HUES48 (cell line): ENCODE measurements around the gene CYP3A5.
"Not testable (repeated sequence)": the region's sequence is repeated elsewhere in the genome, so short reads cannot be mapped to it uniquely, and the experiment has no call there.

ENCODE experiments used
- H3K27ac ChIP-seq: one replicate; pipeline ENCODE4 v1.7.0; 2013; ENCODE audit warnings: low read depth, low read length, inconsistent platforms
- H3K27me3 ChIP-seq: 2 replicates; pipeline ENCODE4 v1.6.1; 2013; ENCODE audit warnings: mild to moderate bottlenecking, low read length; ENCODE audit not compliant: control insufficient read depth, insufficient read depth
- H3K36me3 ChIP-seq: 2 replicates; pipeline ENCODE4 v1.6.1; 2013; ENCODE audit warnings: low read length; ENCODE audit not compliant: control insufficient read depth, insufficient read depth
- H3K4me1 ChIP-seq: 2 replicates; pipeline ENCODE4 v1.6.1; 2013; ENCODE audit warnings: mild to moderate bottlenecking, low read length; ENCODE audit not compliant: control insufficient read depth, insufficient read depth
- H3K4me3 ChIP-seq: 2 replicates; pipeline ENCODE4 v1.5.1; 2013; ENCODE audit warnings: mild to moderate bottlenecking, low read depth, low read length
- H3K9ac ChIP-seq: 2 replicates; pipeline ENCODE4 v1.6.1; 2013; ENCODE audit warnings: mild to moderate bottlenecking, low read depth, low read length, moderate library complexity
- H3K9me3 ChIP-seq: 2 replicates; pipeline ENCODE4 v1.6.1; 2013; ENCODE audit warnings: low read length; ENCODE audit not compliant: control insufficient read depth, insufficient read depth

Gene CYP3A5

DNA sequence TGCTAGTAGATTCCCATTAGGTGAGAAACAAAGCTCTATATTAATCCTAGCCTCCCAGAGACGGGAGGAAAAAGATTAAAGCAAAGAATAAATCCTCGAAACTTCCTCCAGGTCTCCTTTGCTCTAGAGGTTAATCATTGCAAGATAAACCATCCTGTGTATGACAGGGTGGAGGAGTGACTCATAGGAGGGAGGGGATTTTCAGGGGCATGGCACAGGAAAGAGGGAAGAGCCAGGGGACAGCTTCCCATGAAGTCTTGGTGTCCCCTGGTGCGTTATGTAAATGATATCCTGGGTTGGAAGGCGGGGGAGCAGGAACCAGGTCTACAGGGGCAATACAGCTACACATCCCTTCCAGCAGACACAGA is 780 bp downstream of the CYP3A5 start:
- no peaks in the 10 kb centered on the region for H3K36me3 ChIP-seq
- no peak overlapping the region for H3K4me3 ChIP-seq
- no peaks in the 10 kb centered on the region for H3K9me3 ChIP-seq
- H3K9ac ChIP-seq, result no peak overlapping the region
- no peak overlapping the region for H3K27ac ChIP-seq
- H3K4me1 ChIP-seq, result no peaks in the 10 kb centered on the region
- H3K27me3 ChIP-seq, result no peaks in the 10 kb centered on the region

GRCh38 chr7:99677648-99678045 is 2.1 kb downstream of the CYP3A5 start:
- Histone ChIP-seq H3K36me3 (no peaks in the 10 kb centered on the region), H3K27me3 (no peaks in the 10 kb centered on the region), H3K9me3 (no peaks in the 10 kb centered on the region), H3K4me3 (no peak overlapping the region), H3K9ac (no peak overlapping the region), H3K4me1 (no peaks in the 10 kb centered on the region), H3K27ac (no peak overlapping the region)

- Histone ChIP-seq H3K4me1 (no peaks in the 10 kb centered on the region), H3K27ac (no peak overlapping the region), H3K9ac (no peak overlapping the region), H3K27me3 (no peaks in the 10 kb centered on the region), H3K36me3 (no peaks in the 10 kb centered on the region), H3K4me3 (no peak overlapping the region), H3K9me3 (no peaks in the 10 kb centered on the region)
Observed at GRCh38 chr7:99677013-99677647, 2.7 kb downstream of the CYP3A5 start.

GRCh38 chr7:99674995-99675742 is 4.6 kb downstream of the CYP3A5 start:
- H3K9me3 ChIP-seq, result no peaks in the 10 kb centered on the region
- no peak overlapping the region for H3K4me3 ChIP-seq
- H3K27me3 ChIP-seq, result no peaks in the 10 kb centered on the region

GRCh38 chr7:99672573-99672972 is 7.2 kb downstream of the CYP3A5 start:
- Histone ChIP-seq H3K4me1 (no peaks in the 10 kb centered on the region), H3K27ac (no peak overlapping the region), H3K9me3 (no peaks in the 10 kb centered on the region), H3K4me3 (no peak overlapping the region), H3K9ac (no peak overlapping the region), H3K36me3 (no peaks in the 10 kb centered on the region), H3K27me3 (no peaks in the 10 kb centered on the region)

More at GRCh38 chr7:99674995-99675742, 4.6 kb downstream of the CYP3A5 start:
- Histone ChIP-seq H3K9ac (no peak overlapping the region), H3K4me1 (no peaks in the 10 kb centered on the region), H3K27ac (no peak overlapping the region), H3K36me3 (no peaks in the 10 kb centered on the region)

- Histone ChIP-seq H3K9ac (no peak overlapping the region), H3K4me1 (no peaks in the 10 kb centered on the region), H3K4me3 (no peak overlapping the region), H3K9me3 (no peaks in the 10 kb centered on the region), H3K36me3 (no peaks in the 10 kb centered on the region), H3K27ac (no peak overlapping the region), H3K27me3 (no peaks in the 10 kb centered on the region)
Observed at GRCh38 chr7:99669782-99670181, 10.0 kb downstream of the CYP3A5 start.

DNA sequence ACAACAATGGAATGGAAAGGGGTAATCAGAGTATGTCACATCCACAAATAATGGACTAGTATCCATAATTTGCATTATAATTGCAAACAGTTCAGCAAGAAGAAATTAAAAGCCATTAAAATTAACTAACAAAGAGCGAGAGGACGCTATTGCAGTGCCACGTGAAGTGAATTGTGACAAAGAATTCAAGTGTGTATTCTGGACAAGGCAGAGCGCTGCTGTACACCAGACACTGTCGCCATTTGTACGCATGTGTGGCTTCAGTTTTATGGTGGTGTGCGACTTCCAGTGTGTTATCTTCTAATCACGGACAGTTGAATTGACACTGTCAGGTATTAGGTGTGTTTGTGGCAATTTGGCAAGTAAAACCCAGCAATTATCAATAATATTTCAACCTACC is 11.3 kb downstream of the CYP3A5 start:
- H3K4me3 ChIP-seq, result no peak overlapping the region
- H3K36me3 ChIP-seq, result no peaks in the 10 kb centered on the region
- no peaks in the 10 kb centered on the region for H3K27me3 ChIP-seq
- no peak overlapping the region for H3K27ac ChIP-seq
- H3K9me3 ChIP-seq, result no peaks in the 10 kb centered on the region
- no peaks in the 10 kb centered on the region for H3K4me1 ChIP-seq
- H3K9ac ChIP-seq, result no peak overlapping the region

GRCh38 chr7:99667179-99667578 is 12.6 kb downstream of the CYP3A5 start:
- H3K9ac ChIP-seq, result no peak overlapping the region
- H3K4me1 ChIP-seq, result no peaks in the 10 kb centered on the region
- H3K27me3 ChIP-seq, result no peaks in the 10 kb centered on the region
- H3K4me3 ChIP-seq, result no peak overlapping the region
- H3K27ac ChIP-seq, result no peak overlapping the region
- no peaks in the 10 kb centered on the region for H3K36me3 ChIP-seq
- no peaks in the 10 kb centered on the region for H3K9me3 ChIP-seq

GRCh38 chr7:99666013-99666395 is 13.8 kb downstream of the CYP3A5 start:
- H3K27ac ChIP-seq, result no peak overlapping the region
- H3K36me3 ChIP-seq, result no peaks in the 10 kb centered on the region
- no peak overlapping the region for H3K4me3 ChIP-seq
- H3K4me1 ChIP-seq, result no peaks in the 10 kb centered on the region
- H3K9ac ChIP-seq, result no peak overlapping the region
- H3K27me3 ChIP-seq, result no peaks in the 10 kb centered on the region
- H3K9me3 ChIP-seq, result peaks cover 5% of the 10 kb centered on the region

DNA sequence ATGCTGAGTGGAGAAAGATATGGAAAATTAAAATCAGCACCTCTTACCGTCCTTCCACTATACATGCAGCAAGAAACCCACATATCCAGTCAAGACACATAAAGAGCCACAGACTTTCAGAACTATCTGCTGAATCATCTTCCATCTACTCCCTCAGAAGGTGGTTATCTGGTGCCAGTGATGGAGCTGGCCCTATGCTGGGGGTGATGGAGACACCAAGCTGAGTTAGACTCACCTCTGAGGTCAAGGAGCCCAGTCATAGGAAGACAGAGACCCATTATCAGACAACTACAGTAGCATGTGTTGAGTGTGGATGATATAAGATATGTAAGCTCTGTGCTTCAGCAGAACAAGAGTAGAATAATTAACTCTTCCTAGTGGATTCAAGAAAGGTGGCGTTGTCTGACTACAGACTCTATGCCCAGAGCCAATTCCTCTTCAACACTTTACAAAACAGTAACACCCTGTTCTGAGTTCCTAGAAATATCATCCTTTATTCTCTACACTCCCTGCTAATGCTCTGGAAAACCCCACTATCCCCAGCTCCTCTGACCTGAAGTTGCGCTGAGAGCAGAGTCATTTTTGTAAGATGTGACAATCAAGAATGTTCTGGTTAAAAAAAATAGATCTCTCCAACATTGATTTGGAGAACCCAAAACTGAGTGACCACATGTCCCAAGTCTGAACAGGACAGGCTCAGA is 14.3 kb downstream of the CYP3A5 start:
- Histone ChIP-seq H3K27me3 (no peaks in the 10 kb centered on the region), H3K27ac (no peak overlapping the region), H3K9me3 (peaks cover 9% of the 10 kb centered on the region), H3K36me3 (no peaks in the 10 kb centered on the region), H3K9ac (no peak overlapping the region), H3K4me1 (no peaks in the 10 kb centered on the region), H3K4me3 (no peak overlapping the region)

DNA sequence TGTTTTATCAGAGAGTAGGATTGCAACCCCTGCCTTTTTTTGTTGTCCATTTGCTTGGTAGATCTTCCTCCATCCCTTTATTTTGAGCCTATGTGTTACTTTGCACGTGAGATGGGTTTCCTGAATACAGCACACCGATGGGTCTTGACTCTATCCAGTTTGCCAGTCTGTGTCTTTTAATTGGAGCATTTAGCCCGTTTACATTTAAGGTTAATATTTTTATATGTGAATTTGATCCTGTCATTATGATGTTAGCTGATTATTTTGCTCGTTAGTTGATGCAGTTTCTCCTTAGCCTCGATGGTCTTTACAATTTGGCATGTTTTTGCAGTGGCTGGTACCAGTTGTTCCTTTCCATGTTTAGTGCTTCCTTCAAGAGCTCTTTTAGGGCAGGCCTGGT is 21.9 kb downstream of the CYP3A5 start:
- H3K9me3 ChIP-seq, result peaks cover 15% of the 10 kb centered on the region
- not testable (repeated sequence) for H3K4me3 ChIP-seq, H3K4me1 ChIP-seq, H3K27ac ChIP-seq, H3K36me3 ChIP-seq, H3K9ac ChIP-seq, H3K27me3 ChIP-seq
